NCI-H510A (cell line): ENCODE measurements around the gene MIS18A.
"Not testable (repeated sequence)": the region's sequence is repeated elsewhere in the genome, so short reads cannot be mapped to it uniquely, and the experiment has no call there.

Experiments
- DNase-seq: peaks from one replicate; lab custom pipeline; 2025; lab: John Stamatoyannopoulos, UW

MIS18A gene

DNA sequence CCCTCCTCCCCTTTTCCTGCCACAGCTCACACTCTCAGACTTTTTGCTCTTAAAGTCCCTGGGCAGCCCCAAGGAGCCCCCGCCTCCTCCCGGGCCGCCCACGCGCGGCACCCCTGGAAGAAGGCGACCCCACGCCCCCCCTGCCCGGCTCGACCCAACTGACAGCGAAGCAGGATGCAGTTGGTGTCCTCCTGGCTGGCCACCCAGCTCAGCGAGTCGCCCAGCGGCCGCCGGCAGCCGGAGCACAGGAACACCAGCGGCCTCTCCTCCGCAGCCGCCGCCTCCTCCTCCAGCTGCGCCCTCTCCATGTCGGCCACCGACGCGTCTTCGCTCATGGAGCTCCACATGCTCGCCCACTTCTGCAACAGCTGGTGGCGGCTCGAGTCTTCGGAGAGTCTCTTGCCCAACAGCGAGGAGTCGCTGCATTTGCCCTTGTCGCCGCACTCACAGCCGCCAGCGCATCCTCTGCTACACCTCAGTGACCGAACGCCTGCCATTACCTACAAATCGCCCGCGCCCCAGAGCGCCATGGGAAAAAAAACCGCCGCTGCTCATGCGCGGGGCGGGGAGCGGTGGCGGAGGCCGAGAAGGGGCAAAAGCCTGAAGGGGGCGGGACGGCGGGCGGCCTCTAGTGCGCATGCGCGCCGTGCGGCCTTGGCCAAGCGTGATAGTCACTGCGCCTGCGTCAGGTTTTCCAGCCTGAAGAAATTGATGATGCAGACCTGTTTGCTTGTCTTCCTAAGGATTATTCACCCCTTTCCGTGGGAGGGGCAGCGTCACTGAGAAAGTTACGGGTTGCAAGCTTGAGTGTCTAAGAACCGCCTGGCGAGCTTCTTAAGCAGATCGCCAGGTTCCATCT lies at the start of gene MIS18A:
Gene MIS18A (minus strand): TSS at position 532 of the 859 bp plus-strand sequence. CDS start 35 bp downstream, at position 497.
- DNase-seq, result peak; percentile 88

GRCh38 chr21:32328595-32328994 lies 49.7 kb upstream of the MIS18A start:
- no peak for DNase-seq

GRCh38 chr21:32325706-32326105 lies 46.9 kb upstream of the MIS18A start:
- no peak for DNase-seq

GRCh38 chr21:32322676-32323075 lies 43.8 kb upstream of the MIS18A start:
- no peak for DNase-seq

DNA sequence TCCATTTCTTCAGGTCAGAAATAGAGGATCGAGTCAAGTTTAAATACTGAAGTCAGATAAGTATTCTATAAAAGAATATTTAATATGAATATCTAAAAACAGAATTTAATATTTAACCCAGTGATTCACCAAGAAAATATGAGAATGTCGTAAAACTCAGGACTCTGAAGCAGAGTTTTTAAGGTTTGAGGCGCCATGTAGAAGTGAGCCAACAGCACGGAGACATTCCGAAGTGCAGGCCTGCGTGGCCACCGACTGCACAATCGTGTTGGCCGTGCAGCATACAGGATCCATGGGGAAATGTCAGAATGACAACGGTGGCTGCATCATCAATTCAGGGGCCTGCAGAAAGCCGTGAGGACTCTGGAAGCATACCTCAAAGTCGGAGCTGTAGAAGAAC lies 43.3 kb upstream of the MIS18A start:
- DNase-seq, result no peak

DNA sequence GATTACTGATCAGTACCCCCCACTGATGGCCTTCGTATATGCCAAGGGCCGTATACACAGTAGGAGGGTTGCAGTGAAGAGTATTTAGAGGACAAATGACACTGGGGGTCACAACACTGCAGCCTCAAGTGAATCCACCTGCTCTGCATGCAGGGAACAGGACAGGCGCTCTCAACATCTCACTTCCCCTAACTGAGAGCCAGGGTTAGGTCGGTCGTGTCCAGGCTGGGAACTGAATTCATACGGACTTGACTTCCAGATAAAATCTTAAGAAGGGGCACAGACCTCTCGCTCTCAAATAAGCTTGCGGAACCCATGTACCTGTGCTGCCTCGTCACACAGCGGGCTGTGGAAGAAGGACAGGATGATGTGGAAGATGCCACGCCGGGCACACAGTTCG lies 42.6 kb upstream of the MIS18A start:
- no peak for DNase-seq

DNA sequence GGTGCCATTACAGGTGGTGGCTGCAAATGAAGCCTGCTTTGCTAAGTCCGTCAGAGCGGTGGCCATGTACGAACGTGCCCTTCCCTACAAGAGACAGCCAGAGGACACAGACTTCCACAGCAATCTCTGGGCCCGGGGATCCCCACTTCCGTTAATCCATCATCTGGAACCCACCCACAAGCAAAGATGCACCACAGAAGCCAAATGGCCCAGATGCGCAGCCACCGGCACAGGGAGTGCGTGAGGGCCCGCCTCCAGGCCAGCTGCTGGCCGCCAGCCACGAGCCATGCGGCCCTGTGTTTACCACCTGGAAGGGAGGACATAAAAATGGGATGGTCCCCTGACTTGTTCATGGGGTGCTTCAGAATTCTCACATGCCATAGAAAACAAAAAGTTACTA lies 41.9 kb upstream of the MIS18A start:
- no peak for DNase-seq

DNA sequence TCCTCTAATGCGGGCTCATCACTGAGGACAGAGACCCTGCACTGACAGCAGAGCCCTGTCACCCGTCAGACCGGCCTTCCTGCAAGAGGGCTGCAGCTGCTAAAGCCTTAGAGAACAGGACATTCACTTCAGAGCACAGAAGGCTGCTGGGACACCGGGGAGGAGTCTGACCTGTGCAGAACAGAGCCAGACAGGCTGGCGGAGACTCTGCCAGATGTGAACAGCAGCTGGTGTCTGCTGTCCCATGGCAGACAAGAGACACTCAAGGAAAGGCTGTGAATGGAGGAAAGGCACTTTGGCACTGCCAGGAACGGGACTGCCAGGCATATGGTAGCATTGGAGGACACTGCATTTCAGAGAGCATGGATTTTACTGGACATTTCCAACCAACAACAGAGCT lies 41.2 kb upstream of the MIS18A start:
- DNase-seq, result no peak

DNA sequence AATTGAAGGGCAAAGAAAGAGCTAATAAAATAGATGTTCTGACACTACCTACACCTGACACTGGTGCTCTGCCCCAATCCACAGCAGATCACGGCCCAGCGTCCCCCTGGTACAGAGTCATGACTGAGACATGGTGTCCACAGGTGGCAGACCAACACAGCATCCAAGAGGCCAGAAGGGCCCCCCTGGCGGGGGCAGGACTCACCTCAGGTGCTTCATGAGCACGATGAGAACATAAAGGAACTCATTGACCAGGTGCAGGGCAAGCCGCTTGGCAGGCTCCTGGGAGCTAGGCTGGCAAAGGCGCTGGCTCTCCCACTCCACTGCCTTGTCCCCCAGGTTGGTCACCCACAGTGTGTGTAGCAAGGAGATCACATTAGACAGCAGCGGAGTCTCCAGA lies 40.2 kb upstream of the MIS18A start:
- DNase-seq, result no peak

DNA sequence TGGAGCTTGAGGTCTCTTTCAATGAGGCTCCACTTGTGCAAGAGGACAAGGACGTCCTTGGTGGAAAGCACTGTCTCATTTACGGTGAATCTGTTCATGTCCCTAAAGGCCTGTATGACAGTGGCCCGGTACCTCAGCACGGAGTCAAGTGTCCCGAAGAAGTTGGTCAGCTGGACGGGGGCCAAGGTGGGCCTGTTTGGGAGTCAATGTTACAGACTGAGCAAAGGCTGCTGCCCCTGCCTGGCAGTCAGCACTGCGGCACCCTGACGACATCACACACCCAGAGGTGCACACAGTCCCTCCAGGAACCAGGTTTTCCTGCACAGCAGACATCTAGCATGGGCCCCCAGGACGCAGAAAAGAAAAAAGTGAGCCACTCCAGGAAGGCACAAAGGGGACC lies 38.9 kb upstream of the MIS18A start:
- no peak for DNase-seq

GRCh38 chr21:32316361-32317215 lies 37.7 kb upstream of the MIS18A start:
- DNase-seq, result no peak

GRCh38 chr21:32315511-32316281 lies 36.8 kb upstream of the MIS18A start:
- DNase-seq, result no peak

GRCh38 chr21:32314806-32315205 lies 36.0 kb upstream of the MIS18A start:
- DNase-seq, result no peak

DNA sequence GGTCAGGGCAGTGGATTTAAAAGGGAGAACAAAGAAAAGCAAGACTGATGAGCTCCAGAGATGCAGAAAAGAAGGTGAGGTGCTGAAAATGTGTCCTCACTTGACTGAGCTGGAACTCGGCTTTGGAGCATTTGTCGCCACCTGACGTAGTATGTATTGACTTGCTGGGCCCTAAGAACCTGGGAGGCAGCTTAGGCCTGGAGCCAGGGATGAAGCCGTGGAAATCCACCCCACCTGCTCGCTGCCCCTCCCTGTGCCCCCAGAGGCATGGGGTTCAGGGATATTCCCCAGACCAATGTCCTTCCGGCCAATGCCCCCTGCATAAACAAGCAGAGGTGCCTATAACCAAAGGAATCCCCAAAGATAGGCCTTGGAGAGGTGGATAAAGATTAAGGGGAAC lies 34.1 kb upstream of the MIS18A start:
- DNase-seq, result no peak

- DNase-seq, result no peak
These were observed 33.5 kb upstream of the MIS18A start for GRCh38 chr21:32312326-32312725.

DNA sequence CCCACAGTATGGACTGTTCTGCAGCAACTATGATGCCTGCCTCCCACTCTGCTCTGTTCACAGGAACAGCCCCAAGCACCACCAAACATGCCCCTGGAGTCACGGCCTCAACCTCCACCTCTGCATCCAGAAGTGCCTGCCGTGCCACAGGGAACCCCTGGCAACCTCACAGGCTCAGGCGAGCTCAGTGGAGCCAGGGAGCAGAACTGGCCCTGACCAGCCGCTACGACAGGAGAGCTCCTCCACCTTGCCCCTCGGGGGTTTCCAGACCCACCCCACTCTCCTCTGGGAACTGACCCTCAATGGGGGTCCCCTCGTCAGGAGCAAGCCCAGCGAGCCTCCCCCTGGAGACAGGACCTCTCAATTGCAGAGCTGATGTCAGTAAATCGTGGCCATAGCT lies 32.8 kb upstream of the MIS18A start:
- DNase-seq, result no peak

GRCh38 chr21:32310976-32311375 lies 32.1 kb upstream of the MIS18A start:
- DNase-seq, result not testable (repeated sequence)

DNA sequence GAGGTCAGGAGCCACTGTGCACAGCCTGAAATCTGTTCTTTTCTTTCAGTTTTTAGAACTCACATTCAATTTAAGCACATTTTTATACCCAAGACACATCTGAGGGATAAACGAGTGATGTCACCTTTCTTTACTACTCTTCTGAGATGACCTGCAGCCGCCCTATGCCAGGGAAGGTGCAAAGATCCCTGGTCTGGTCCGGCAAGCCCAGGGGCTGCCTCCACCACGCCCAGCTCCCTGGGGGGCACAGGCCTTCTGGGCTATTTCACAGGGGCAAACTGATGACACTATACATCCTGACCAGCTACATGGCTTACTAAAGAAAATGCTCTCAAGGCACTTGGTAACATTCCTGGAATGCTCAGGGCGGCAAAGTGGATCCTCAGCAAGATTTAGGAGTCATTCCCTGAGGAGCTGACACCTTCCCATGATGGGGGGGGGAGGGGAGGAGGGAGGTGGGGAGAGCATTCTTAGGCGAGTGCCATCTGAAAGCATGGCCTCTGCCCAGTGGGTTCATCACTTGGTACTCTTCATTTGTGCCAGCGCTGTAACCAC lies 31.1 kb upstream of the MIS18A start:
- DNase-seq, result no peak

GRCh38 chr21:32308696-32309095 lies 29.8 kb upstream of the MIS18A start:
- no peak for DNase-seq

- DNase-seq, result no peak
These were observed 28.9 kb upstream of the MIS18A start for GRCh38 chr21:32307706-32308105.

DNA sequence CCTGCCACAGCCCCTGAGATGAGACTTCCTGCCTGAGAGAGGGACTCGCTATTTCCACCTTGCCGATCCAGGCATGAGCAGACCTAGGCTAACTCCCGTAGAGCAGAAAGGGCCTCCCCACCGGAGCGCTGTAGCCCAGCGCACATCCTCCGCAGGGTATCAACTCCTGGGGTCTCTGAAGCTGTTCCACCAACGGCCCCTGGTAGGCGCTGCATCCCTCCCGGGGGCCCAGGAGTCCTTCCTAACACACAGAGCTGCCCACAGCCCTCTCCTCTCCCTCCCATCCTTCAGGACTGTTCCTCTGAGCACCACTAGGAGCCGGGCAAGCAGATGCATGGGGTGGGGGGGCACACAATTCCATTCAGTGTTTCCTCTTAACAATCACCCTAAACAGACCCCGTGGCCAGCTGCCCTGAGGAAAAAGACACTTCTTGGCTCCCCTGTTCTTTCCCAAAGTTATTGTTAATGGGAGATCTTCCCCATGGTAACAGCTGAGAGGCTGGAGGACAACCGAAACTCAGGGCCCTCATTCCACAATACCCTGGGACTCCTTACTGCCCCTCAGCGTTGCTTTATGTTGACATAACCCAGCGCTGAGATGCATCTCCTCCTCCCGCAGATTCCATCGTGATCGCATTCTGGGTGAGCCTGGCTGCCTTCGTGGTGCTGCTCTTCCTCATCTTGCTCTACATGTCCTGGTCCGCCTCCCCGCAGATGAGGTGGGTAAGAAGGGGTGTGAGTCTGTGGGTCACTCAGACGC lies 27.4 kb upstream of the MIS18A start:
- no peak for DNase-seq
